ENCODE measurements around the gene LONP2. TPM values are rescaled to one million over a fixed set of nuclear protein-coding genes. Genes with fewer than 3 reads are reported as not detected.
"Not testable (repeated sequence)": the region's sequence is repeated elsewhere in the genome, so short reads cannot be mapped to it uniquely, and the experiment has no call there.

LONP2 gene
- total RNA-seq, 1 donor from 2014 or later: 69.5 TPM

GRCh38 chr16:48347191-48347865 lies 103.2 kb downstream of the LONP2 start:
- Mint-ChIP-seq H3K27me3 (ENCODE audit: unreplicated experiment) (no peaks in the 10 kb centered on the region), H3K4me1 (ENCODE audit: unreplicated experiment) (peaks cover 3% of the 10 kb centered on the region), H3K27ac (ENCODE audit: unreplicated experiment) (no peak overlapping the region), H3K36me3 (ENCODE audit: unreplicated experiment) (peaks cover 46% of the 10 kb centered on the region), H3K9me3 (ENCODE audit: unreplicated experiment) (no peaks in the 10 kb centered on the region), H3K4me3 (ENCODE audit: unreplicated experiment) (no peak overlapping the region)
- no peak for TF ChIP-seq CTCF (IDR thresholded peaks at IDR 0.05)
- DNase-seq (ENCODE audit: extremely low spot score, unreplicated experiment): peak; percentile 78

- no peaks in the 10 kb centered on the region for H3K27me3 Mint-ChIP-seq (ENCODE audit: unreplicated experiment)
- no peak overlapping the region for H3K4me3 Mint-ChIP-seq (ENCODE audit: unreplicated experiment)
- H3K27ac Mint-ChIP-seq (ENCODE audit: unreplicated experiment): no peak overlapping the region
- no peaks in the 10 kb centered on the region for H3K9me3 Mint-ChIP-seq (ENCODE audit: unreplicated experiment)
- peaks cover 44% of the 10 kb centered on the region for H3K36me3 Mint-ChIP-seq (ENCODE audit: unreplicated experiment)
- no peak for TF ChIP-seq CTCF (IDR thresholded peaks at IDR 0.05)
- no peak for DNase-seq (ENCODE audit: extremely low spot score, unreplicated experiment)
- H3K4me1 Mint-ChIP-seq (ENCODE audit: unreplicated experiment): peaks cover 4% of the 10 kb centered on the region
Measured at GRCh38 chr16:48347980-48348379, 103.9 kb downstream of the LONP2 start.

GRCh38 chr16:48350736-48351135 lies 106.6 kb downstream of the LONP2 start:
- no peak overlapping the region for H3K27ac Mint-ChIP-seq (ENCODE audit: unreplicated experiment)
- no peak for DNase-seq (ENCODE audit: extremely low spot score, unreplicated experiment)
- no peaks in the 10 kb centered on the region for H3K9me3 Mint-ChIP-seq (ENCODE audit: unreplicated experiment)
- peaks cover 39% of the 10 kb centered on the region for H3K36me3 Mint-ChIP-seq (ENCODE audit: unreplicated experiment)
- no peaks in the 10 kb centered on the region for H3K27me3 Mint-ChIP-seq (ENCODE audit: unreplicated experiment)
- no peak overlapping the region for H3K4me3 Mint-ChIP-seq (ENCODE audit: unreplicated experiment)
- no peak for TF ChIP-seq CTCF (IDR thresholded peaks at IDR 0.05)
- peaks cover 9% of the 10 kb centered on the region for H3K4me1 Mint-ChIP-seq (ENCODE audit: unreplicated experiment)

- peaks cover 42% of the 10 kb centered on the region for H3K36me3 Mint-ChIP-seq (ENCODE audit: unreplicated experiment)
- no peak overlapping the region for H3K4me3 Mint-ChIP-seq (ENCODE audit: unreplicated experiment)
- H3K9me3 Mint-ChIP-seq (ENCODE audit: unreplicated experiment): no peaks in the 10 kb centered on the region
- peak; percentile 42 for DNase-seq (ENCODE audit: extremely low spot score, unreplicated experiment)
- no peak for TF ChIP-seq CTCF (IDR thresholded peaks at IDR 0.05)
- peaks cover 12% of the 10 kb centered on the region for H3K4me1 Mint-ChIP-seq (ENCODE audit: unreplicated experiment)
- no peaks in the 10 kb centered on the region for H3K27me3 Mint-ChIP-seq (ENCODE audit: unreplicated experiment)
- H3K27ac Mint-ChIP-seq (ENCODE audit: unreplicated experiment): peak overlapping the region; percentile 63
Measured at GRCh38 chr16:48352648-48353390, 108.7 kb downstream of the LONP2 start.

- no peak overlapping the region for H3K4me3 Mint-ChIP-seq (ENCODE audit: unreplicated experiment)
- peak; percentile 77 for DNase-seq (ENCODE audit: extremely low spot score, unreplicated experiment)
- peak overlapping the region; percentile 63 for H3K27ac Mint-ChIP-seq (ENCODE audit: unreplicated experiment)
Measured at GRCh38 chr16:48353565-48354163, 109.6 kb downstream of the LONP2 start.

GRCh38 chr16:48354385-48354784 lies 110.3 kb downstream of the LONP2 start:
- H3K27me3 Mint-ChIP-seq (ENCODE audit: unreplicated experiment); H3K27ac Mint-ChIP-seq (ENCODE audit: unreplicated experiment); H3K9me3 Mint-ChIP-seq (ENCODE audit: unreplicated experiment); H3K4me3 Mint-ChIP-seq (ENCODE audit: unreplicated experiment): not testable (repeated sequence)
- DNase-seq (ENCODE audit: extremely low spot score, unreplicated experiment): peak; percentile 11
- Mint-ChIP-seq H3K4me1 (ENCODE audit: unreplicated experiment) (peaks cover 11% of the 10 kb centered on the region), H3K36me3 (ENCODE audit: unreplicated experiment) (peaks cover 38% of the 10 kb centered on the region)

More at GRCh38 chr16:48353565-48354163, 109.6 kb downstream of the LONP2 start:
- Mint-ChIP-seq H3K9me3 (ENCODE audit: unreplicated experiment) (no peaks in the 10 kb centered on the region), H3K27me3 (ENCODE audit: unreplicated experiment) (no peaks in the 10 kb centered on the region), H3K36me3 (ENCODE audit: unreplicated experiment) (peaks cover 41% of the 10 kb centered on the region), H3K4me1 (ENCODE audit: unreplicated experiment) (peaks cover 12% of the 10 kb centered on the region)
- TF ChIP-seq CTCF (IDR thresholded peaks at IDR 0.05): peak; percentile 87
